GM15510 (cell line): ENCODE measurements around the gene CLVS2.

Experiments used
- POLR2A ChIP-seq: IDR thresholded peaks from 3 replicates; pipeline ENCODE4 v1.6.1; 2011; ENCODE audit warnings: borderline replicate concordance; ENCODE audit not compliant: insufficient read length; ENCODE audit errors: extremely low read depth

The CLVS2 gene

DNA sequence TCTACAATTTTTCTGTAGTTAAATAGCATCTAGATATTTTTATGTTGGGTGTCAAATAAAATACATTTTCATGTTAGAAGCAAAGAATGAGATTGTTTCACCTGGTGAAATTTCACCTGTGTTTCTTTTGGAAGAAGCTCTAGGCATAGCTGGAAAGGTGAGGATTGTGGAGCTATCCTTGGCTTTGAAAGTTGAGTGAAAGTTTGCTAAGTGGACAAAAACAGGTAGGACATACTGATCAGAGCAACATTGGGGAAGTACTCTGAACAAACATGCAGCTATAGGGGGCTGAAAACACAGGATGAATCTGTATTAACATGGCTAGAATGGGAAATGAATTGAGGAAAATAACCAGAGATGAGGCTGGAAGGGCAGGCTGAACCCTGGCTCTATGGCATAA lies 18.8 kb downstream of the CLVS2 start:
- no peak for TF ChIP-seq POLR2A

DNA sequence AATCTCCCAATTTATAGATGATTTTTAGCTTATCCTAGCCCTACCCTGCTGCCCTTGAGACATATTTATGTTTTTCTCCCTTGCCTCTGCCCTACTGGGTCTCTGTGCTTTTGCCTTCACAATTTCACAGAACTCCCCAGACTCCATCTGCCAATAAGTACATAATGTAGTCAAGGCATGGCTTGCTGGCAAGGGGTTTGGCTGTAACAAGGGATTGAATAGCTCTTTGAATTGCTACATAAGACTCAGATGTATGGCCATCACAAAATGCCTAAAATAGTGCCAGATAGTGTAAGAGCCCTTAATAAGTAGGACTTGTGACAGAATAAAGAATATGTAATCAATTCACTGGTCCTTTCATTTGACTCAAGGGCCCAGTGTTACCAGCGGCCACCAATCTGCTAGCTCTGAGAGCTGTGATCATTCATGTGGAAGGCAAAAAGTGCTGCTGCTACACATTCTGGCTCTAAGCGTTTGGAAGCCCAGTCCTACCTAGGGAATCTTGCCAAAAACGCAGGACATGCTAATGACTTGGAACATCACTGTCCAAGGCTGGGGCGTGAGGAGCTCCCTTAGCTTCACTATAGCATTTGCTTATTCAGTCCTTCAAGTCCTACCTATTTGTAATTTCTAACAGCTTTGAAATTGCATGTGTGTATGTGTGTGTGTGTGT lies 20.5 kb downstream of the CLVS2 start:
- no peak for TF ChIP-seq POLR2A

DNA sequence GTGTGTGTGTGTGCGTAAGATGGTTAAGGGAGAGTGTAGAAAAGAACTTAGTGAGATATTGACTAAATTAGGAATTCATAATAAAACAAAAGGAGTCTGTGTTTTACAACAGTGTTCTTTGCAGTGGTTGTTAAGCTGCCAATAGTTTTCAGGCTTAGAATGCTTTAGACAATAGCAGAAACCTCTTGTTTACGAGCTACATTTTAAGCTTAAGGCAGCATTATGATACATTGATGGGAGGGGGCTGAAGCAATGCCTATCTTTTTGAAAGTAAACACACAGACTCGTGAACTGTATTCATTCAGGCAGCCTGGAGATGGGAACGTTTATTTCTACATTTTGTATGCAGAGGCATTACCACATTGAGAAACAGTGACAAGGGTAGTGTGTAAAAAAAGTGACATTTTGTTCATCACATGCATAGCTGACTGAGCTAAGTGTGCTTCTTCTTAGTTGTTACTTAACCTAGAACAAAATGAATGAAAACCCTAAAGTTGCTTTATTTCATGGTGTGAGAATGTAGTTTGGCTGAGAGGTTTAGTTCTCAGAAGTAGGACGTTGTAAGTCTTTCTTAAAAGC lies 21.2 kb downstream of the CLVS2 start:
- TF ChIP-seq POLR2A, result no peak

DNA sequence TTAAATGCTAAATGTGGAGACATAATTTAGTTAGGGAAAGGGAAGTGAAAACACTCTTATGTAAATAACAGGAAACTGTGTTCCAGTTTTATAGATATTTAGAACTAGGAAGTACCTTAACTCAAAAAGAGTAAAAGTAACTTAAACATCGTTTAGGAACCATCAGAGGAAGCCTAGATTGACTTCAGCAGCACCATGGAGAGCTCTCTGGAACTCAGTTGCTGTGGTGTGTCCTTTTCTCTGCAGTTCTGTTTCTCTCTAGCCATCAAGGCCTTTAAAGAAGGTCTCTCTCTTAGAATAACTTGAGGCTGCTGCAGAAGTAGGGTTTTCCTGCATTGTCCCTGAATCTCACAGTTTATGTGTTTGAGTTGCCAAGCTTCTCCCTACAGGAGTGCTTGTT lies 26.9 kb downstream of the CLVS2 start:
- TF ChIP-seq POLR2A, result no peak

DNA sequence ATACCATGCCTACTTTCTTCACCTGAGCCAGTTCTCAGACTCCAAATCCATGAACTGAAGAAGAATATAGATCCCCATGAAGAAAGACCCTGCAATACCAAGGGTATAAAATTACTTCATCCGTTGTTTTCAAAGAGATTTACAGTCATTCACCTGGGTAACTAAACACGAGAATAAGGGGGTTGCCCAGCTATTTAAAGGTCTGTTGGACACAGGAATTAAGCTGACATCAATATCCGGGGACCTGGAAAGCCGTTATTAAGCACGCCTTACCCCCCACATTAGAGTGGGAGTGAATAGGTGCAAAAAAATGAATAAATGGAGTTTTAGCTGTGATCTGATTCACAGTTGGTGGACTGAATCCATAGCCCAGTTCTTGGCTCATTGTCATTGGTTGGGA lies 28.9 kb downstream of the CLVS2 start:
- TF ChIP-seq POLR2A, result no peak

DNA sequence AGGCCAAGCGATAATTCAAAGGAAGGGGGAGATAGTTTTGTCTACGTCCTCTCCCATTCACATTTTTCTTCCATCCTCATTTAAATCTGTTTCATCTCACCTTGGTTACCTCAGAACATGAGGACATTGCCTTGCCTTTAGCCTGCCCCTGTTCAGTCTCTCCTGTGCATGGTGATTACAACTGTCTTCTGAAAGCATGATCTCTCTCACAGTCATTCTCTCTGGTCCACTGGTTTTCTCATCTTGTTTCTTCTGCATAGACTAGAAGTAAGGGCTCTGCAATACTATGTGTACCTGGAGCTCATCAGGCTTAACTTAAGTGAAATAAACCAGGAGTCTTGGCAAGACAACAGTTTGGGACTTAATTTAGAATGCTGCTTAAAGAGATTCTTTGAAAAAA lies 31.4 kb downstream of the CLVS2 start:
- TF ChIP-seq POLR2A, result no peak

DNA sequence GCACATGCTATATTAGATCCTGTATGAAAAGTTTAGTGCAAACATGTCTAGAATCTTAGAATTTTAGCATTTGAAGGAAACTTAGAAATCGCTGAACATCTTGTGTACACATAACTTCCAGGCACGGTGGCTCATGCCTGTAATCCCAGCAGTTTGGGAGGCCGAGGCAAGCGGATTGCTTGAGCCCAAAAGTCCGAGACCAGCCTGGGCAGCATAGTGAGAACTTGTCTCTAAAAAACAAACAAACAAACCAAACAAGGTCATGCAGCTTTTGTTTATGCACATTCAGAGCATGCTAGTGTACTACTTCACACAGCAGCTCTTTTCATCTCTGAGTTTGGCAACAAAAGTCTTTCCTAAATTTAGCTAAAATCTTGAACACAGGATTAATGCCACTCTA lies 32.2 kb downstream of the CLVS2 start:
- no peak for TF ChIP-seq POLR2A

DNA sequence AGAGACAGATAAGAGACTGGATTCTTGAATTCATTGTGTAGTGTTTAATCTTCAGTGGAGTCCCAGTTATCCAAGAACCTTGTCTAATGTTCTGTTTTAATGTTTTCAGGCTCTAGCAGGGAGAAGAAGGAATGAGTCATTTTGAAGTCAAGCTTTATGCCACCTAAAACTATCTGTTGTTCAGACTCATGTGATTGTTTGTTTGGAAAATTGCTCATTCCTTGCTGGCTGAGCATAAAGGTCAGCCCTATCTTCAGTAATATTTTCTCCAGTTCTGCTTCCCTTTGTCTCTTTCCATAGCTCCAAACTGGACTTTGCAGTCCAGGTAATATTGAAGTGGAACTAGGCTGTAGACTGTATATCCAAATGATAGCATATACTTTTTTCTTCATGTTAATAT lies 34.2 kb downstream of the CLVS2 start:
- TF ChIP-seq POLR2A, result no peak

DNA sequence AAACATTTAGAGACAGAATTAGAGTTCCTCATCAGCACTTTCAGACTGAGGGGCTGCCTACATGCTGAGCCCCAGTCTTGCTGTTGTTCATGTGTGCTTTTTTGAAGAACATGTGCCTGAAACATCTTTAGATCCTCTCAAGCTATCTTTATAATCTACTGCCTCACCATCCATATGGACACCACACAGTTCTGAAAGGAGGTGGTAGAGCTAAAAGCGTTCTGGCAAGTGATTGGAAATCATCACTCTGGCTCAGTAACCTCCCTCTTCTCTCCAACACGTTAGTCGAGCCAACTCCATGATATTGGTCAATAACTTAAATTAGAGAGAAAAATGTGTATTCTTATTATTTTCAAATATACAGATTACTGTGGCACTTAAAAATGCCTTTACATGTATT lies 40.6 kb downstream of the CLVS2 start:
- TF ChIP-seq POLR2A, result no peak

DNA sequence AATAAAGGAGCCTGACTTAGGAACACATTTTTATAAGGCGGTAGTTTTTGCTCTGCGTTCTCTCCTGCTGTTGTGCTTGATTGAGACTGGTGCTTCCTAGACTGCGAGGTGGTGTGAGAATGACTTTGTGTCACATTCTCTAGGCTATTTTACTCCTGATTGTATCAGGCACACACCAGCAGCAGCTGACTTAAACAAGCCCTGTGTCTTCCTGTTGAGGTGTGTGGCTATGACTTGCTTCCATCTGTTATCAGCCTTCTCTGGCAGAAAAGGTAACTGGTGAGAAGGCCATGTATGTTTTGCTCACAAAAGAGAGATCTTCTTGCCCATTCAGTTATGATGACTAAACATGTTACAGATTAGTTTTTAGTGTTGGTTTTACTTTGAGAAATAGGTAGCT lies 43.4 kb downstream of the CLVS2 start:
- no peak for TF ChIP-seq POLR2A

DNA sequence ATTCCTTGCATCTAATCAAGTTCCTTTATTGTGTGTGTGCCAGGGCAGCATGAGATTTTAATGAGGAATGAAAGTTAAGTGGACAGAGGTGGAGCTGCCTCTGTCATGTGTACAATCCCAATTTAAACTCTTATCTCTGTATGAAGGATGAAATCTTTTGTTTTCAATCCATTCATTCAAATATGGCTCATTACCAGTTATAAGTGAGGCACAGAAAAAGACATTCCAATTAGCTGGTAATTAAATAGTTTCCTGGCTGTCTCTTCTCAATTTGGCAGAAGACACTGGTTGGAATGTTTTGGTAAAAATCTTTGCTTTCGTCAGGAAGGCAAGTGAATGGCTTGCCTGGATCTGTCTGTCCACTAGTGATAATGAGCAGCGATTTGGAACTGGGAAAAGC lies 46.4 kb downstream of the CLVS2 start:
- no peak for TF ChIP-seq POLR2A

DNA sequence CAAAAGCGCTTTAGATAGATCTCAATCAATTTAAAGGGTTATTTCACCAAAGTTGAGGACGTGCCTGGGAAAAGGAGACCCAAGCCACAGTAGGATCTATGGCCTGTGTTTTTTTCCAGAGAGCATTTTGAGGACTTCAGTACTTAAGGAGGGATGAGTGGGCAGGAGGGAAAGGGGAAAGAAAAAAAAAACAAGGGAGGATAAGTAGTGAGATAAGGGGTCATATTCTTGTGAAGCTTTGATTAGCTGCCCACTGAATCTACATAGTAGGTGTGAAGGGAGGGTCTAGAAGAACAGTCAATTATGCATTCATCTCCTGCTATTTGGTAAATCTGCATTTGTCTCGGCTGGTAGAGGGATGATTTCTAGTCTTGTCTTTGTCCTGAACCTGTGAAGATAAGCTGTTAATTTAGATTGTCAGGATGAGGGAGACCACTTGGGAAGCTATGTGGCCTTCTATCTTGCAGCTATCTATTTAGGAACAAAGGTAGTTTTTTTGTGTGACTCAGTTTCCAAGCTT lies 48.4 kb downstream of the CLVS2 start:
- TF ChIP-seq POLR2A, result no peak

DNA sequence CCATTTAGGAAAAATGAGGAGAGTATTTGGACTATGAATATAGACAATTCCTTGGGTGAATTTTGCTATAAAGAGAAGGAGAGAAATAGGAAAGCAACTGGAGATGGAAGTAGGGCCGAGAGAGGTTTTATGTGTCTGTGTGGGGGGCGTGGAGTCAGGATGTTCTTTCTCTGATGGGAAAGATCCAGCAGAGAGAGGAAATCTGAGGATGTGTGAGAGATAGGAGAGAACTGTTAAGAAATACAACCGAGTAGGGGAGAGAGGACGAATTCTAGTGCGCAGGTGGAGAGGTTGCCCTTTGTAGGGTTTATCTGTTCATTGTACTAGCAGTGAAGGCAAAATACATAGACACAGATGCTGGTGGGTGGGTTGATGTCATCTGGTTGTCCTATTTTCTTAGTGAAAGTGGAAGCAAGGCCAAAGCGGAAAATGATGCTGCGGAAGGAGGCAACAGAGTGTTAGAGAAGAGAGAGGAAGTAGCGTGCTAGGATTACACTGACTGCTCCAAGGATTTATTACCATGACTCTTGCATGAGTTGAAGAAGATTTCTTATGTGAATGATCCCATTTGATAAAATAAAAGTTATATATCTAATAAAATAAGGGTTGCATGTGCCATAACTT lies 57.7 kb downstream of the CLVS2 start:
- no peak for TF ChIP-seq POLR2A

DNA sequence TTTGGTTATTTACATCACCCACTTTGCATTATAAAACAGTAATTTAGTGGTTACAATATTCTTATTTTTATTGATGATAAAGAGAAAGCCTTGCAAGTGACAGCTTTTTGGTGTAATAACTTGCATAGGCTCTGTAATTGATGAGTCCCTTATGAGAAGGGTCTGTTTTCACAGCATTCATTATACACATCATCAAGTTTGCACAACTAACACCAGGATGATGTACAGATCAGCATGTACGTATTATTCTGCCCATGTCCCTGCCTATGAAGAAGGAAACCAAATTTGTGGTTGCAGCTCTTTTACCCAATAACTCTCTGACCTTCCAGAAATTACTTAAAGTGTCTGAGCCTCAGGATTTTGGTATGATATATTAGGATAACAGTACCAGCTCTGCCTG lies 59.2 kb downstream of the CLVS2 start:
- TF ChIP-seq POLR2A, result no peak

DNA sequence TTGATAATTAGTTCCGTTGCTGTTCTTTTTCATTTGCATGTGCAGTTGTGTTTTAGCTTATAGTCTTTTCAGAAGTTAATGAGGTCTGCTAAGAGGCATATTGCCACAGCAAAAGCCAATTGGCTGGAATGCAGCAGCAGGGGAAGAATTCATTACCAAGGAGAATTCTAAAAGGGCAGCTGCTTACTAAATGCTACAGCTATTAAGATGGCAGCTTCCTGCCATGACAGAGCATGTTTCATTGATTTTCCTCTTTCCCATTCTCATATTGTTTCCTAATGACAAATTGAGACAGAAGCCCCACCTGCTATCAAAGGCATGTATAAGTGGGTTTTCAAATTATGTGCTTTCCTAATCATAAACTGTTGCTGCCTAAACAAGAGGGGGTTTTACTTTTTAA lies 66.6 kb downstream of the CLVS2 start:
- no peak for TF ChIP-seq POLR2A

DNA sequence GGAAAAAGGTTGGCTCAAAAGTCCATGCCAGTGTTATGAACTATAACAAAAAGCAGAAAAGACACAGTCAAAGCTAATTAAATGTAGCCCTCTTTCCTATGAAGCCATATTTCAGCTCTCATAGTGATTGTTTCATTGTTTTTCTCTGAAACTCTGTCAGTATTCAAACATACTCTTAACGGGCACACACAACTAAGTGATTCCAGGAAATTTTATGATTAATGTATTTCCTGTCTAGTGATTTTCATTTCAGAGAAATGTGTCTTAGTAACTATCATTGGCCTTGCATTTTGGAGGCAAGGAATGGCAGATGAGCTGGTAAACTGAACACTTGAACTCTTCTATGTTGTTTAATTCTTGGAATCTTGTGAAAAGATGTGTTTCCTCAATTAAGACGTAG lies 68.0 kb downstream of the CLVS2 start:
- no peak for TF ChIP-seq POLR2A
